Breast epithelium (tissue), 3 donors: ENCODE data around the gene CADPS.

Experiments
- CTCF ChIP-seq, 3 donors: fragments of 450-650 bp; IDR thresholded peaks; one replicate each; pipeline ENCODE4 v1.5.1; 2016 to 2017; ENCODE audit warnings: antibody characterized with exemption in 3 of 3, mild to moderate bottlenecking in 3 of 3, moderate library complexity in 3 of 3
- POLR2A ChIP-seq: fragments of 450-650 bp; IDR thresholded peaks from one replicate; pipeline ENCODE4 v1.6.1; 2016; ENCODE audit warnings: antibody characterized with exemption, mild to moderate bottlenecking, moderate library complexity

- TF ChIP-seq CTCF (IDR thresholded peaks at IDR 0.05) (no peak), POLR2A (no peak)
Observed at GRCh38 chr3:62918777-62919176, 43.6 kb upstream of the CADPS start.
